RWPE2 (cell line): ENCODE results near the gene USP9Y.

ENCODE experiments used
- ATAC-seq: fragments of 200-7000 bp; cut with Tn5 transposase; 3 replicates; pipeline ENCODE4 v1.9.1; 2021; ENCODE audit warnings: low read depth
- DNase-seq: peaks from one replicate; pipeline ENCODE4 v3.0.0-alpha.2; 2020; ENCODE audit warnings: low spot score
- H3K27ac ChIP-seq: fragments of 450-650 bp; 2 replicates; pipeline ENCODE4 v1.5.1; 2017; ENCODE audit warnings: mild to moderate bottlenecking; ENCODE audit not compliant: poor library complexity, severe bottlenecking
- H3K27me3 ChIP-seq: fragments of 250-450 bp; sonication (Bioruptor Pico); 2 replicates; pipeline ENCODE4 v1.5.1; 2021; ENCODE audit warnings: mild to moderate bottlenecking, moderate library complexity; ENCODE audit not compliant: insufficient read depth, poor library complexity, severe bottlenecking
- H3K36me3 ChIP-seq: fragments of 250-450 bp; sonication (Bioruptor Pico); 2 replicates; pipeline ENCODE4 v1.5.1; 2020; ENCODE audit warnings: low read depth, mild to moderate bottlenecking, moderate library complexity
- H3K4me1 ChIP-seq: fragments of 250-450 bp; sonication (Bioruptor Pico); 2 replicates; pipeline ENCODE4 v1.5.1; 2021; ENCODE audit warnings: mild to moderate bottlenecking, moderate library complexity; ENCODE audit not compliant: insufficient read depth, poor library complexity, severe bottlenecking
- H3K4me3 ChIP-seq: fragments of 250-450 bp; sonication (Bioruptor Pico); 2 replicates; pipeline ENCODE4 v1.5.1; 2021; ENCODE audit warnings: mild to moderate bottlenecking, moderate library complexity; ENCODE audit not compliant: severe bottlenecking
- H3K9me3 ChIP-seq: fragments of 250-450 bp; sonication (Bioruptor Pico); 2 replicates; pipeline ENCODE4 v1.5.1; 2021; ENCODE audit warnings: mild to moderate bottlenecking, moderate library complexity; ENCODE audit not compliant: severe bottlenecking
- TF ChIP-seq, protein P1 (sequence below): fragments of 450-650 bp; IDR thresholded peaks from one replicate; pipeline ENCODE4 v1.5.1; 2017; ENCODE audit warnings: mild to moderate bottlenecking, moderate library complexity; ENCODE audit not compliant: poor library complexity, severe bottlenecking

The USP9Y gene

DNA sequence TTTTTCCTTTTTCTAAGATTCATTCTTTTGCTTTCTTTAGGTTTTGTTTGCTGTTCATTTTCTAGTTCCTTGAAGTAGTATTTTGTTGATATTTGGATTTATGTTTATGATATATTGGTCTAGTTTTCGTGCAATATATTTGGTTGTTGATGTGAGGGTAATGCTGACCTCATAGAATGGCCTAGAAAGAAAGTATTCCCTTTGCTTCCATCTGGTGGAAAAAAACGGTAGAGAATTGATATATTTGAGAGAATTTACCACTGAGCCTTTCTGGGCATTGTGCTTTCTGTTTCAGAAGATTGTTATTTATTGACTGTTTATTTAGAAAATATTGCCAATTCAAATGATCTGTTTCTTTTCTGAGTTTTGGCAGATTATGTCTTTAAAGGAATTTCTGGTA, 9.4 kb downstream of the USP9Y start:
- DNase-seq = no peak
- Histone ChIP-seq H3K27me3 (no peaks in the 10 kb centered on the region), H3K27ac (no peak overlapping the region), H3K4me1 (peaks cover 8% of the 10 kb centered on the region), H3K4me3 (no peak overlapping the region), H3K36me3 (peaks cover 59% of the 10 kb centered on the region), H3K9me3 (no peaks in the 10 kb centered on the region)
- TF ChIP-seq, protein P1, sequence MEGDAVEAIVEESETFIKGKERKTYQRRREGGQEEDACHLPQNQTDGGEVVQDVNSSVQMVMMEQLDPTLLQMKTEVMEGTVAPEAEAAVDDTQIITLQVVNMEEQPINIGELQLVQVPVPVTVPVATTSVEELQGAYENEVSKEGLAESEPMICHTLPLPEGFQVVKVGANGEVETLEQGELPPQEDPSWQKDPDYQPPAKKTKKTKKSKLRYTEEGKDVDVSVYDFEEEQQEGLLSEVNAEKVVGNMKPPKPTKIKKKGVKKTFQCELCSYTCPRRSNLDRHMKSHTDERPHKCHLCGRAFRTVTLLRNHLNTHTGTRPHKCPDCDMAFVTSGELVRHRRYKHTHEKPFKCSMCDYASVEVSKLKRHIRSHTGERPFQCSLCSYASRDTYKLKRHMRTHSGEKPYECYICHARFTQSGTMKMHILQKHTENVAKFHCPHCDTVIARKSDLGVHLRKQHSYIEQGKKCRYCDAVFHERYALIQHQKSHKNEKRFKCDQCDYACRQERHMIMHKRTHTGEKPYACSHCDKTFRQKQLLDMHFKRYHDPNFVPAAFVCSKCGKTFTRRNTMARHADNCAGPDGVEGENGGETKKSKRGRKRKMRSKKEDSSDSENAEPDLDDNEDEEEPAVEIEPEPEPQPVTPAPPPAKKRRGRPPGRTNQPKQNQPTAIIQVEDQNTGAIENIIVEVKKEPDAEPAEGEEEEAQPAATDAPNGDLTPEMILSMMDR = no peak
- no peak for ATAC-seq

GRCh38 chrY:12715376-12715775, 14.3 kb downstream of the USP9Y start:
- no peak for ATAC-seq
- Histone ChIP-seq H3K4me1 (no peaks in the 10 kb centered on the region), H3K4me3 (no peak overlapping the region), H3K36me3 (peaks cover 68% of the 10 kb centered on the region), H3K9me3 (no peaks in the 10 kb centered on the region), H3K27me3 (no peaks in the 10 kb centered on the region), H3K27ac (no peak overlapping the region)
- DNase-seq = no peak
- TF ChIP-seq, protein P1 = no peak

DNA sequence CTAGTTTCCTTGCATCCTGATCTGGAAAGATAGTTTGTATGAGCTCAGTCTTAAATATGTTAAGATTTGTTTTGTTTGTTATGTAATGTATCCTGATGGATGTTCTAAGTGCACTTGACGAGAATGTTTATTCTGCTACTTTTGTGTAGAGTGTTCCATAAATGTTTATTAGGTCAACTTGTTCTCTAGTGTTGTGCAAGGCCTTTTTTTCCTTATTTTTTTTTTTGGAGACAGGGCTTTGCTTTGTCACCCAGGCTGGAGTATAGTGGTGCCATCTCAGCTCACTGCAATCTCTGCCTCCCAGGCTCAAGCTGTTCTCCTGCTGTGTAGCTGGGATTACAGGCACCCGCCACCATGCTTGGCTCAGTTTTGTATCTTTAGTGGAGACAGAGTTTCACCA, 28.7 kb downstream of the USP9Y start:
- TF ChIP-seq, protein P1 = no peak
- DNase-seq (no peak), ATAC-seq (no peak)
- no peaks in the 10 kb centered on the region for H3K27me3 ChIP-seq
- H3K4me1 ChIP-seq = peaks cover 5% of the 10 kb centered on the region
- no peak overlapping the region for H3K4me3 ChIP-seq
- H3K36me3 ChIP-seq = peaks cover 82% of the 10 kb centered on the region
- no peaks in the 10 kb centered on the region for H3K9me3 ChIP-seq
- H3K27ac ChIP-seq = no peak overlapping the region

DNA sequence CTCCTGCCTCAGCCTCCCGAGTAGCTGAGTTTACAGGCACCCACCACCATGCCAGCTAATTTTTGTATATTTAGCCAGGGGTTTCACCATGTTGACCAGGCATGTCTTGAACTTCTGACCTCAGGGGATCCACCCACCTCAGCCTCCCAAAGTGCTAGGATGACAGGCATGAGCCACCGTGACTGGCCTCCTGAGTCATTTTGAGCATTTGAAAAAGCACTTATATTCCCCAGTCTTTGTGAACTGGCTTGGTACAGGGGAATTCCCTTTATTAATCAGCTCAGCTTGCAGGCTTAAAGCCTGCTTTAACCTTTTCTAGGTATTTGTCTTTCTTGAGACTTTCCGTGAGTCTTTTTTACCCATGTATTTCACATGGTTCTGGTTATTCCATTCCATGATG, 32.6 kb downstream of the USP9Y start:
- TF ChIP-seq, protein P1 = no peak
- Histone ChIP-seq H3K9me3 (no peaks in the 10 kb centered on the region), H3K27me3 (no peaks in the 10 kb centered on the region), H3K36me3 (peaks cover 81% of the 10 kb centered on the region), H3K4me3 (no peak overlapping the region), H3K4me1 (peaks cover 5% of the 10 kb centered on the region), H3K27ac (no peak overlapping the region)
- ATAC-seq = peak; percentile 94
- DNase-seq = no peak

DNA sequence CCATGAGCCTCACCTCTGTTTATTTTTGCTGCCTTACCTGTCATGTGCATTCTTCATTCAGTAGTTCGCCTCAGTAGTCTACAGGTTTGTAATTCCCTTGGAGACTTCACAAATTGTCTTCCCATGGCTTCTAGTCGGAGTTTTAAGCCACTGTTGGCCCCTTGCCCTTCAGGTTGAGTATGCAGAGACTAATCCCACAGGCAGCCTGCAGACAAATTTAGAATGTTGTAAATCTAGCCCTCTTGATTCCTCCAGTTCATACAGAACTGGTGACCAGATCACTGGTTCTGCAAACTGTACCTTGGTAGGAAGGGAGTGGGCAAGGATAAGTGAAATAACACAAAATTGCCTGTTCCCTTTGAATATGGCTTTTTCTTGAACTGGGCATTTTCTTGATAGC, 33.0 kb downstream of the USP9Y start:
- H3K27ac ChIP-seq = no peak overlapping the region
- ATAC-seq = no peak; the same call in 2 of the 3 replicates
- H3K4me1 ChIP-seq = peaks cover 5% of the 10 kb centered on the region
- no peaks in the 10 kb centered on the region for H3K9me3 ChIP-seq
- TF ChIP-seq, protein P1 = no peak
- no peaks in the 10 kb centered on the region for H3K27me3 ChIP-seq
- H3K36me3 ChIP-seq = peaks cover 81% of the 10 kb centered on the region
- DNase-seq = no peak
- H3K4me3 ChIP-seq = no peak overlapping the region
